ENCODE data around the gene ALMS1. TPM values are rescaled to one million over a fixed set of nuclear protein-coding genes. Genes with fewer than 3 reads are reported as not detected.

ALMS1 gene
- total and polyA plus RNA-seq, 2 of the 8 experiments (the other 6 are each of a cell fraction or from before 2014, with no cell fraction given): 21.8 to 45.6 TPM

DNA sequence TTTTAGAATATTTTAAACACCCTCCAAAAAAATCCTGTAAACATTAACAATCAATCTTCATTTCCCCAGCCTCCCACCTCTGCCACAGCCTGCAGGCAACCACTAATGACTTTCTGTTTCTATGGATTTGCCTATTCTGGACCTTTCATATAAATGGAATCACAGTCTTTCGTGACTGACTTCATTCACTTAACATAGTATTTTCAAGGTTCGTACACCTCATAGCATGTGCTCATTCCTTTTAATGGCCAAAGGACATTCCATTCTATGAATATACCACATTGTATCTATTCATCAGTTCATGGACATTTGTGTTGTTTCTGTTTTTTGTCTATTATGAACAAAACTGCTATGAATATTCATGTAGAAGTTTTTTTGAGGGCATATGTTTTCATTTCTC lies 208.0 kb downstream of the ALMS1 start:
- no peak for FAIRE-seq
- Histone ChIP-seq H3K4ac (replicated peaks; ENCODE audit: insufficient read length, low read depth, low read length) (no peak overlapping the region), H4K91ac (replicated peaks; ENCODE audit: insufficient read length, low read length) (no peak overlapping the region), H3K4me3 (ENCODE audit: extremely low read depth in 1 of 4, insufficient read depth in 2 of 4, low read depth in 3 of 4, low read length in 4 of 4) (no peak overlapping the region), H4K8ac (ENCODE audit: extremely low read depth, insufficient read depth, low read length) (no peak overlapping the region), H2BK15ac (ENCODE audit: low read length) (no peak overlapping the region), H2BK20ac (ENCODE audit: low read length) (no peak overlapping the region), H3K79me1 (ENCODE audit: low read depth, low read length) (no peaks in the 10 kb centered on the region), H2BK120ac (replicated peaks; ENCODE audit: low read depth, low read length) (no peak overlapping the region), H4K20me1 (replicated peaks in 1 of 2; ENCODE audit: control insufficient read depth in 1 of 2, insufficient read depth in 2 of 2, low read length in 2 of 2) (no peaks in the 10 kb centered on the region), H4K5ac (ENCODE audit: insufficient read length, low read depth, low read length) (no peak overlapping the region), H3K9ac (replicated peaks in 1 of 4; ENCODE audit: extremely low read depth in 1 of 4, low read depth in 3 of 4, low read length in 3 of 4) (no peak overlapping the region), H3K4me2 (ENCODE audit: insufficient read depth in 1 of 2, low read depth in 2 of 2, low read length in 2 of 2) (no peak overlapping the region), H2AK5ac (ENCODE audit: low read depth, low read length) (no peak overlapping the region), H3K4me1 (replicated peaks in 1 of 4; ENCODE audit: control insufficient read depth in 3 of 4, insufficient read depth in 4 of 4, low read length in 3 of 4) (no peaks in the 10 kb centered on the region), H3K23ac (ENCODE audit: insufficient read length) (no peak overlapping the region), H3K14ac (ENCODE audit: insufficient read length) (no peak overlapping the region), H3K79me2 (ENCODE audit: control insufficient read depth in 1 of 2, insufficient read depth in 2 of 2, low read length in 2 of 2) (no peaks in the 10 kb centered on the region), H2BK5ac (ENCODE audit: low read depth, low read length) (no peak overlapping the region), H3K23me2 (ENCODE audit: low read depth, low read length) (no peaks in the 10 kb centered on the region), H3K56ac (replicated peaks; ENCODE audit: insufficient read length, low read depth, low read length) (no peak overlapping the region), H2AFZ (ENCODE audit: low read length) (no peak overlapping the region), H2BK12ac (ENCODE audit: low read depth, low read length) (no peak overlapping the region), H3K9me3 (ENCODE audit: insufficient read depth in 2 of 2, low read depth in 1 of 2, low read length in 1 of 2) (0 out of 4 replicates have a peak, but pooled peaks cover 0 to 2% of the 10 kb centered on the region in 2 experiments), H3K27me3 (replicated peaks in 1 of 4; ENCODE audit: control insufficient read depth in 3 of 4, extremely low read depth in 1 of 4, insufficient read depth in 3 of 4, low read length in 3 of 4) (no peaks in the 10 kb centered on the region), H3K27ac (ENCODE audit: low read depth, low read length) (no peak overlapping the region), H3K18ac (ENCODE audit: extremely low read depth, low read length) (no peak overlapping the region), H3K36me3 (ENCODE audit: control insufficient read depth in 2 of 4, insufficient read depth in 4 of 4, low read length in 3 of 4) (no peaks in the 10 kb centered on the region)
- TF ChIP-seq SRF (IDR thresholded peaks at IDR 0.05; ENCODE audit: low read depth, low read length) (no peak), CHD2 (IDR thresholded peaks at IDR 0.05; ENCODE audit: low read length) (no peak), SP4 (IDR thresholded peaks at IDR 0.05; ENCODE audit: low read length) (no peak), CBX8 (IDR thresholded peaks at IDR 0.05; ENCODE audit: borderline replicate concordance, low read depth, low read length) (no peak), KDM1A (IDR thresholded peaks at IDR 0.05; ENCODE audit: borderline replicate concordance, low read length) (no peak)
- TF ChIP-seq, protein P1, sequence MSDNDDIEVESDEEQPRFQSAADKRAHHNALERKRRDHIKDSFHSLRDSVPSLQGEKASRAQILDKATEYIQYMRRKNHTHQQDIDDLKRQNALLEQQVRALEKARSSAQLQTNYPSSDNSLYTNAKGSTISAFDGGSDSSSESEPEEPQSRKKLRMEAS (IDR thresholded peaks at IDR 0.05): no peak
- TF ChIP-seq, protein P2, sequence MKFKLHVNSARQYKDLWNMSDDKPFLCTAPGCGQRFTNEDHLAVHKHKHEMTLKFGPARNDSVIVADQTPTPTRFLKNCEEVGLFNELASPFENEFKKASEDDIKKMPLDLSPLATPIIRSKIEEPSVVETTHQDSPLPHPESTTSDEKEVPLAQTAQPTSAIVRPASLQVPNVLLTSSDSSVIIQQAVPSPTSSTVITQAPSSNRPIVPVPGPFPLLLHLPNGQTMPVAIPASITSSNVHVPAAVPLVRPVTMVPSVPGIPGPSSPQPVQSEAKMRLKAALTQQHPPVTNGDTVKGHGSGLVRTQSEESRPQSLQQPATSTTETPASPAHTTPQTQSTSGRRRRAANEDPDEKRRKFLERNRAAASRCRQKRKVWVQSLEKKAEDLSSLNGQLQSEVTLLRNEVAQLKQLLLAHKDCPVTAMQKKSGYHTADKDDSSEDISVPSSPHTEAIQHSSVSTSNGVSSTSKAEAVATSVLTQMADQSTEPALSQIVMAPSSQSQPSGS (IDR thresholded peaks at IDR 0.05; ENCODE audit: low read length): no peak
- DNase-seq (ENCODE audit: low read depth in 1 of 2, low spot score in 2 of 2): no peak
- CTCF ChIA-PET (ENCODE audit: partially characterized antibody): no interaction called here
- WGBS, 2 experiments (ENCODE audit: extremely low coverage in 1 of 2, insufficient coverage in 1 of 2, insufficient read length in 1 of 2, insufficient replicate concordance in 2 of 2, low coverage in 1 of 2, low lambda C conversion rate in 2 of 2, missing lambda C conversion rate in 1 of 2): 91% methylated on average over 2 of the region's 2 CpGs; no CpG with 5 or more reads in 1 of the 2 experiments
- POLR2A ChIA-PET (ENCODE audit: partially characterized antibody): no interaction called here
